Astrocyte of the cerebellum (primary cell): Measurements from ENCODE around the gene GNB1L.

ENCODE experiments used
- DNase-seq: peaks from one replicate; pipeline ENCODE4 v3.0.0-alpha.2; 2011; ENCODE audit warnings: low read depth
- H3K4me3 ChIP-seq: 2 replicates; pipeline ENCODE4 v1.5.1; 2011; ENCODE audit warnings: mild to moderate bottlenecking, low read depth, low read length, moderate library complexity
- in situ Hi-C: cut with HindIII; loops from 2 replicates; pipeline ENCODE4 v1.10.0; 2017; ENCODE audit warnings: low sequenced_read_pairs
- TF ChIP-seq, protein P1 (sequence below): IDR thresholded peaks from 2 replicates; pipeline ENCODE4 v1.5.1; 2012; ENCODE audit warnings: low read length, low read depth, moderate library complexity, mild to moderate bottlenecking; ENCODE audit errors: missing control alignments

GNB1L gene

DNA sequence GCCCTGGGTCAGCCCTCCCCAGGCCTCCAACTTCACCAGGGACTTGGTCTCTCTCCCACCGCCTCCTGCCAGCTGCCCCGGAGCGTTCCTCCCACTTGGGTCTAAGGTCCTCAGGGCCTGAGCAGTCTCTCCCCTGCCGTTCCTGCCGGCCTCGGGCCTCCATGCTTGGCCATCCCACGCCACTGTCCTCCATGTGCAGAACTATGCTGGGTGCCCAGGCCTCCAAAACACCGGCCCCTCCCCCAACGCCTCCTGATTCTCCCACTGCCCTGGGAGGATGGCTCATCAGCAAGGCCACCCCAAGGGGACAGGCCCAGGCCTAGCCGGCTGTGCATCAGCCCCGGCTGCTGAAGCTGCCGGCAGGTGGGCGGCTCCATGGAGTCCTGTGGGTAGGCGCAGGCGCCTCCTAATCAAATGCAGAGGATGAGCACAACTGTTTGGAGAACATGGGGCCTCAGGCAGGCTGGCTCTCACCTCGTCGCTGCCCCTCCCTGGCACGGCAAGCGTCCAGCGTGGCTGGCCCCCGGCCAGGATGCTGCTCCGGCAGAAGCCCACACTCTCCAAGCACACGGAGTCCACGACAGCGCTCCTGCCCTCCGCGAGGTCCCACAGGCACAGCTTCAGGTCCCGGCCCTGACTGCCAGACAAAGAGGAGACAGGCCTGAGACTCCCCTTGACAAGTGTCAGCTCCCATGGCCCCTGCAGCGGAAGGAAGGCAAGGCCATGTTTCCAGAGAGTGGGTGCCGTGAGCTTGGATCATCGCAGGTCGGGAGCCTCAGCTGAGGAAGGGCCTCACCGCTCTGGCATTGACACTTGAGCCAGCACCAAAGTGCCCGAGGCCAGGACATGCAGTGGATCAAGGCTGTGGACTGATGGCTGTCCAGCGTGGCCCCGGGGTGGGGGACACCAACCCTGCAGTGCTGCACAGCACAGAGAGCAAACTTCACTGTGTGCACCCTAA lies 42.6 kb downstream of the GNB1L start:
- in situ Hi-C loops, result no loop called here
- TF ChIP-seq, protein P1, sequence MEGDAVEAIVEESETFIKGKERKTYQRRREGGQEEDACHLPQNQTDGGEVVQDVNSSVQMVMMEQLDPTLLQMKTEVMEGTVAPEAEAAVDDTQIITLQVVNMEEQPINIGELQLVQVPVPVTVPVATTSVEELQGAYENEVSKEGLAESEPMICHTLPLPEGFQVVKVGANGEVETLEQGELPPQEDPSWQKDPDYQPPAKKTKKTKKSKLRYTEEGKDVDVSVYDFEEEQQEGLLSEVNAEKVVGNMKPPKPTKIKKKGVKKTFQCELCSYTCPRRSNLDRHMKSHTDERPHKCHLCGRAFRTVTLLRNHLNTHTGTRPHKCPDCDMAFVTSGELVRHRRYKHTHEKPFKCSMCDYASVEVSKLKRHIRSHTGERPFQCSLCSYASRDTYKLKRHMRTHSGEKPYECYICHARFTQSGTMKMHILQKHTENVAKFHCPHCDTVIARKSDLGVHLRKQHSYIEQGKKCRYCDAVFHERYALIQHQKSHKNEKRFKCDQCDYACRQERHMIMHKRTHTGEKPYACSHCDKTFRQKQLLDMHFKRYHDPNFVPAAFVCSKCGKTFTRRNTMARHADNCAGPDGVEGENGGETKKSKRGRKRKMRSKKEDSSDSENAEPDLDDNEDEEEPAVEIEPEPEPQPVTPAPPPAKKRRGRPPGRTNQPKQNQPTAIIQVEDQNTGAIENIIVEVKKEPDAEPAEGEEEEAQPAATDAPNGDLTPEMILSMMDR, result no peak
- DNase-seq, result no peak
- H3K4me3 ChIP-seq, result no peak overlapping the region

DNA sequence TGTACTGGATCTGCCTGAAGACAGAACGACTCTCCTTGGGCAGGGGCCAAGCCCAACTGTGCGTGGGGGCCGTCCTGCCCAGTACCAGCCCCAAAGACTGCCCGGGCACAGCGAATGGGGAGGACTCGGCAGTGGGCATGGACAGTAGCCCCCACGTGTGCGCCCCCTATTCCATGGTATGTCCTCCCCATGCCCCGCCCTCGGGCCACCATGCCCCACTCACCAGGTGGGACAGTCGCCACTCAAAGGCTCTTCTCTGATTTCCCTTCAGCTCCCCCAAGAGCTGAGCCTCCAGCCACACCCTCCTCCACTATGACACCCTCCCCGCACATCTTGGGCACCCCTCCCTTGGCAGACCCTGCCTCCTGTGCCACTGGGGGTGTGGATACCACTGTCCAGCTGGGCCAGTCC lies 43.5 kb downstream of the GNB1L start:
- TF ChIP-seq, protein P1, result no peak

DNA sequence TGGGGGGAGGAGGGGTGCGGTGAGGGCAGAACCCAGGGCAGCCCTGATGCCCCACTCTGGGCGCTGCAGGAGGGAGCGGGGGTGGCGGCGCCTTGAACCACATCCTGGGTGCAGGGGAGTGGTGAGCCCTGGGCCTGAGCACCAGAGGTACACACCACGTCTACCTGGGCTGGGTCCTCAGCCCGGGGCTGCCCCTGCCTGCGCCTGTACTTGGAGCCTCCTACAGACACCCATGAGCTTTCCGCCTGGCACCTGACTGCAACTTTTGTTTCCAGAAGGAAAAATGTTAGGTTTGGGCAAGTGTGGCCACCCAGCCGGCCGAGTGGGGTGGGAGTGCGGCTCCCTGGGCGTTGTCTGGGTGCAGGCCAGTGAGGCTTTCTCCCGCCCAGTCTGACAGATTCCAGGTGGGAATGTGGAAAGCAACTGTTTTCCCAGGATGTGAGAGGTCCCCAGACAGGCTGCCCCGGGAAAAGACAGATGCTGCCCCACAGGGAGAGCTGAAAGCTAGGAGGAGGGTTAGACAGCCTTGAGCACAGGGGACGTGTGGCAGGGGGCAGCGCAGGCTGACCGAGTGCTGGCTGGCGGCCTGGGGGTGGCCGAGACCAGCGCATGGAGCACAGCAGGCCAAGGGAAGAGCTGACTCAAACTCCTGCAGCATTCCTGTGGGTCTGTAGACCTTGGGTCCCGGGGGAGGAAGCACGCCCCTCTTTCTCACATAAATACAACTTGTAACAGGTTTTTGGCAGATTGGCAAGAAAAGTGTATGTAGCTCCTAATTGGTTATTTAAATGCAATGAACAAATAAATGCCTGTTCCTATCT lies 44.1 kb downstream of the GNB1L start:
- in situ Hi-C loops, result no loop called here
- no peak overlapping the region for H3K4me3 ChIP-seq
- TF ChIP-seq, protein P1, result no peak
- DNase-seq, result peak; percentile 90

More for the DNA sequence above, 43.5 kb downstream of the GNB1L start:
- no peak overlapping the region for H3K4me3 ChIP-seq
- no peak for DNase-seq
- in situ Hi-C loops, result no loop called here

DNA sequence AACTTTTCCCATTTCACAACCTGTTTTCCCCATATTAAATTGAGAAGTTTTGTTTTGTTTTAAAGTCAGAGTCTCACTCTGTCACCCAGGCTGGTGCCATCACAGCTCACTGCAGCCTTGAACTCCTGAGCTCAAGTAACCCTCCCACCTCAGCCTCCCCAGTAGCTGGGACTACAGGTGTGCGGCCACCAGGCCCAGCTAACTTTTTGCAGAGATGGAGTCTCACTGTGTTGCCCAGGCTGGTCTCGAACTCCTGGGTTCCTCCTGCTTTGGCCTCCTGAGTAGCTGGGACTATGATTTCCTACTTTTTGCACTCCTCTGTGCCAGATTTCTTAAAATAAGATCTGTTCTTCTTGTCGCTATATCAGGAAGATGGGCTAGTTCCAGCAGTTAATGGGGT lies 44.9 kb downstream of the GNB1L start:
- in situ Hi-C loops, result no loop called here
- no peak overlapping the region for H3K4me3 ChIP-seq
- TF ChIP-seq, protein P1, result no peak
- DNase-seq, result no peak

DNA sequence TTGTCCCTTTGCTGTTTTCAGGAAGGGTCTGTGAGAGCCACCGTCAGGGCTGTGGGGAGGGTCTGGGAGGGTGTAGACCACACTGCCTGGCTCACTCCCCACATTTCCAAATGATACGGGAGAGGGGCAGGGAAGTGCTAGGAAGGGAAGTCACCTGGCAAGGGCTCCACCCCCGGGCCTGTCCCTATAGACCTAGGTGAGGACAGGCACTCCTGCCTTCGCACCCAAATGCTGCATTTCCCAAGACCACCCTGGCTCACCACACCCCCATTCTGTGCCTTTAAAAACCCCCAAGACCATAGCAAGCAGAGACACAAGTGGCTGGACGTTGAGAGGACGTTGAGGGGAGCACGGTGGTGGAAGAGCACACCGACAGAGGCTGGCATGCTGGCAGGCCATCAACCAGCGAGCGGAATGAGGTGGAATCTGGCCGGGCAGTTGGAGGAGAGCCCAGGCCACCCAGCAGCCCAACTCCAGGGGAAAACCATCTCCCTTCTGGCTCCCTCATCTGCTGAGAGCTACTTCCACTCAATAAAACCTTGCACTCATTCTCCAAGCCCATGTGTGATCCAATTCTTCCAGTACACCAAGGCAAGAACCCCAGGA lies 45.7 kb downstream of the GNB1L start:
- TF ChIP-seq, protein P1, result no peak
- no peak overlapping the region for H3K4me3 ChIP-seq
- DNase-seq, result no peak
- in situ Hi-C loops, result no loop called here
